Caco-2 (cell line): ENCODE data around the gene LSP1. TPM values are rescaled to one million over a fixed set of nuclear protein-coding genes. Genes with fewer than 3 reads are reported as not detected.
A peak's percentile ranks its signal among the peaks of the same experiment; 100 is the strongest.

Source experiments
- BruUV-seq: library from RNA; stranded (reverse); fragments of 400-500 nt; replicated peaks from 2 replicates; lab custom pipeline; 2021; lab: Mats Ljungman, UMichigan
- CTCF ChIA-PET: fragments of 300-600 bp; sonication (Branson Sonifier 250); formaldehyde crosslinking; loops from one replicate; lab custom pipeline; 2022; ENCODE audit warnings: antibody characterized with exemption; lab: Charles Lee
- POLR2A ChIA-PET: fragments of 300-600 bp; sonication (Branson Sonifier 250); formaldehyde crosslinking; loops from one replicate; lab custom pipeline; 2022; ENCODE audit warnings: antibody characterized with exemption; lab: Charles Lee
- DNase-seq, 2 experiments: peaks; one replicate each; pipeline versions ENCODE4 v3.0.0 to v3.0.0-alpha.2; 2020 to 2022
- H3K27me3 ChIP-seq: replicated peaks from 2 replicates; pipeline ENCODE4 v1.6.0; 2011; ENCODE audit warnings: low read length; ENCODE audit not compliant: control insufficient read depth, insufficient read depth
- H3K36me3 ChIP-seq: 2 replicates; pipeline ENCODE4 v1.5.1; 2011; ENCODE audit warnings: low read length; ENCODE audit not compliant: control insufficient read depth, insufficient read depth
- H3K4me1 ChIP-seq: fragments of 250-450 bp; sonication (Bioruptor Pico); 2 replicates; pipeline ENCODE4 v1.5.1; 2020; ENCODE audit warnings: mild to moderate bottlenecking
- H3K4me3 ChIP-seq: 2 replicates; pipeline ENCODE4 v1.5.1; 2011; ENCODE audit warnings: low read depth, mild to moderate bottlenecking, control low read depth, low read length
- H3K9me3 ChIP-seq: fragments of 250-450 bp; sonication (Bioruptor Pico); 2 replicates; pipeline ENCODE4 v1.5.1; 2020; ENCODE audit warnings: mild to moderate bottlenecking, moderate library complexity
- H3K27ac Mint-ChIP-seq: one replicate; pipeline ENCODE4 v1.8.0; 2022; ENCODE audit warnings: mixed read lengths; ENCODE audit not compliant: unreplicated experiment
- H3K27me3 Mint-ChIP-seq: one replicate; pipeline ENCODE4 v1.8.0; 2022; ENCODE audit warnings: mixed read lengths; ENCODE audit not compliant: insufficient read depth, unreplicated experiment
- H3K36me3 Mint-ChIP-seq: one replicate; pipeline ENCODE4 v1.8.0; 2022; ENCODE audit warnings: mild to moderate bottlenecking, mixed read lengths; ENCODE audit not compliant: insufficient read depth, unreplicated experiment
- H3K4me1 Mint-ChIP-seq: one replicate; pipeline ENCODE4 v1.8.0; 2022; ENCODE audit warnings: low read depth, mixed read lengths; ENCODE audit not compliant: unreplicated experiment
- H3K4me3 Mint-ChIP-seq: one replicate; pipeline ENCODE4 v1.8.0; 2022; ENCODE audit warnings: mild to moderate bottlenecking, moderate library complexity, mixed read lengths; ENCODE audit not compliant: unreplicated experiment
- H3K9me3 Mint-ChIP-seq: one replicate; pipeline ENCODE4 v1.8.0; 2022; ENCODE audit warnings: mixed read lengths; ENCODE audit not compliant: unreplicated experiment
- intact Hi-C: fragments of 100-400 bp; cut with micrococcal nuclease; formaldehyde crosslinking; loops from one replicate; pipeline ENCODE4 v1.10.0; 2022; ENCODE audit not compliant: unreplicated experiment
- total RNA-seq: library from RNA; stranded (reverse); gene quantifications from 2 replicates; pipeline ENCODE4 v1.2.3, GENCODE V29; 2022
- TF ChIP-seq, protein P1 (sequence below), 2 experiments: fragments of 200-600 bp in 1 of 2; IDR thresholded peaks; 1 replicate in 1 of 2; 2 replicates in 1 of 2; pipeline versions ENCODE4 v1.5.1 to v1.8.0; 2011 to 2022; ENCODE audit warnings: antibody characterized with exemption in 1 of 2, control low read depth in 1 of 2, inconsistent platforms in 1 of 2, low read depth in 1 of 2, low read length in 1 of 2, mild to moderate bottlenecking in 1 of 2, moderate library complexity in 1 of 2; ENCODE audit not compliant: insufficient read depth in 1 of 2, severe bottlenecking in 1 of 2, unreplicated experiment in 1 of 2

Gene LSP1
- total RNA-seq, 1 experiment from 2014 or later, result not detected

GRCh38 chr11:1870721-1871466 lies 18.0 kb downstream of the LSP1 start:
- Histone ChIP-seq H3K4me1 (no peaks in the 10 kb centered on the region), H3K36me3 (no peaks in the 10 kb centered on the region), H3K9me3 (no peaks in the 10 kb centered on the region), H3K27me3 (no peaks in the 10 kb centered on the region; the same call in 1 of the 2 replicates), H3K4me3 (no peak overlapping the region)
- no peak for DNase-seq
- POLR2A ChIA-PET, result no interaction called here
- Mint-ChIP-seq H3K9me3 (no peaks in the 10 kb centered on the region), H3K36me3 (no peaks in the 10 kb centered on the region), H3K27me3 (peaks cover 2% of the 10 kb centered on the region), H3K4me1 (no peaks in the 10 kb centered on the region), H3K4me3 (peak overlapping the region; percentile 1), H3K27ac (no peak overlapping the region)
- TF ChIP-seq, protein P1, sequence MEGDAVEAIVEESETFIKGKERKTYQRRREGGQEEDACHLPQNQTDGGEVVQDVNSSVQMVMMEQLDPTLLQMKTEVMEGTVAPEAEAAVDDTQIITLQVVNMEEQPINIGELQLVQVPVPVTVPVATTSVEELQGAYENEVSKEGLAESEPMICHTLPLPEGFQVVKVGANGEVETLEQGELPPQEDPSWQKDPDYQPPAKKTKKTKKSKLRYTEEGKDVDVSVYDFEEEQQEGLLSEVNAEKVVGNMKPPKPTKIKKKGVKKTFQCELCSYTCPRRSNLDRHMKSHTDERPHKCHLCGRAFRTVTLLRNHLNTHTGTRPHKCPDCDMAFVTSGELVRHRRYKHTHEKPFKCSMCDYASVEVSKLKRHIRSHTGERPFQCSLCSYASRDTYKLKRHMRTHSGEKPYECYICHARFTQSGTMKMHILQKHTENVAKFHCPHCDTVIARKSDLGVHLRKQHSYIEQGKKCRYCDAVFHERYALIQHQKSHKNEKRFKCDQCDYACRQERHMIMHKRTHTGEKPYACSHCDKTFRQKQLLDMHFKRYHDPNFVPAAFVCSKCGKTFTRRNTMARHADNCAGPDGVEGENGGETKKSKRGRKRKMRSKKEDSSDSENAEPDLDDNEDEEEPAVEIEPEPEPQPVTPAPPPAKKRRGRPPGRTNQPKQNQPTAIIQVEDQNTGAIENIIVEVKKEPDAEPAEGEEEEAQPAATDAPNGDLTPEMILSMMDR (IDR thresholded peaks at IDR 0.05; ENCODE audit: insufficient read depth in 1 of 2, low read depth in 1 of 2, low read length in 1 of 2, severe bottlenecking in 1 of 2, unreplicated experiment in 1 of 2), result no peak
- CTCF ChIA-PET, result interaction anchor here (1.3 kb wide), 1 partner anchor 46 kb away, joined by 6 read pairs; no protein-coding TSS in a partner anchor
- intact Hi-C loops, result loop anchor here (1.0 kb wide), 1 partner anchor 34 kb away; no protein-coding TSS in a partner anchor
- BruUV-seq, result no TSS peak

DNA sequence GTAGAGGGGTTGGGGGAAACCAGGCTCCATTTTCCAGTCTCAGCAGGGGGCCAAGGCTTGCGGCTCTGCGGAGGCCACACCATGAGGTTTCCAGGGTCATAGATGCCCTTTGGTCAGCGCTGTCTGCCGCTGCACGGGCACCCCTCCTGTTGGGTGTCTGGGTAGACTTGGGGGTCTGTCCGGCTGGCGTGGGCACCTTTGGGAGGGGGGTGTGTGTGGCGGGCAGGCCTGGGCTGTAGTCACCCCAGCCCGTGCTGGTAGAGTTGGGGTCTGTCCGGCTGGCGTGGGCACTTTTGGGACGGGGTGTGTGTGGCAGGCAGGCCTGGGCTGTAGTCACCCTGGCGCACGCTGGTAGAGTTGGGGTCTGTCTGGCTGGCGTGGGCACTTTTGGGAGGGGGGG lies 18.6 kb downstream of the LSP1 start:
- peaks cover 2% of the 10 kb centered on the region for H3K27me3 Mint-ChIP-seq
- CTCF ChIA-PET, result interaction anchor here (1.3 kb wide), 1 partner anchor 47 kb away, joined by 6 read pairs; no protein-coding TSS in a partner anchor

DNA sequence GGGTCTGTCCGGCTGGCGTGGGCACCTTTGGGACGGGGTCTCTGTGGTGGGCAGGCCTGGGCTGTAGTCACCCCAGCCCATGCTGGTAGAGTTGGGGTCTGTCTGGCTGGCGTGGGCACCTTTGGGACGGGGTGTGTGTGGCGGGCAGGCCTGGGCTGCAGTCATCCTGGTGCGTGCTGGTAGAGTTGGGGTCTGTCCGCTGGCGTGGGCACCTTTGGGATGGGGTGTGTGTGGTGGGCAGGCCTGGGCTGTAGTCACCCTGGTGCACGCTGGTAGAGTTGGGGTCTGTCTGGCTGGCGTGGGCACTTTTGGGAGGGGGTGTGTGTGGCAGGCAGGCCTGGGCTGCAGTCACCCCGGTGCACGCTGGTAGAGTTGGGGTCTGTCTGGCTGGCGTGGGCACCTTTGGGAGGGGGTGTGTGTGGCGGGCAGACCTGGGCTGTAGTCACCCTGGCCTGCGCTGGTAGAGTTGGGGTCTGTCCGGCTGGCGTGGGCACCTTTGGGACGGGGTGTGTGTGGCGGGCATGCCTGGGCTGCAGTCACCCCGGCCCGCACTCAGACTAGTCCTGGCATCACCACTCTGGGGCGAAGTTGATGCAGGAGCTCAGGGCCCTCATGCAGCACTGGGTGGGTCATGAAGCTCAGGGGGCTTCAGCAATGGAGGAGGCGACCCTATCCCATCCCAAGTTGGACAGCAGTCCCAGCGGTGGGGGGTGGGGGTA lies 19.5 kb downstream of the LSP1 start:
- no peak overlapping the region for H3K4me3 ChIP-seq
- no peak for DNase-seq
- H3K9me3 ChIP-seq, result no peaks in the 10 kb centered on the region
- no peaks in the 10 kb centered on the region for H3K4me1 Mint-ChIP-seq
- H3K36me3 Mint-ChIP-seq, result no peaks in the 10 kb centered on the region
- no peak overlapping the region for H3K27ac Mint-ChIP-seq
- no peaks in the 10 kb centered on the region; the same call in 1 of the 2 replicates for H3K27me3 ChIP-seq
- ChIA-PET POLR2A (interaction anchor here (0.6 kb wide), 1 partner anchor 506 kb away, joined by 3 read pairs; no protein-coding TSS in a partner anchor), CTCF (interaction anchor here (0.8 to 1.3 kb wide), 2 partner anchors 121 to 220 kb away, joined by 4 to 7 read pairs; no protein-coding TSS in a partner anchor)
- H3K4me1 ChIP-seq, result peaks cover 7% of the 10 kb centered on the region
- no peaks in the 10 kb centered on the region for H3K36me3 ChIP-seq
- BruUV-seq, result no TSS peak
- TF ChIP-seq, protein P1 (IDR thresholded peaks at IDR 0.05; ENCODE audit: insufficient read depth in 1 of 2, low read depth in 1 of 2, low read length in 1 of 2, severe bottlenecking in 1 of 2, unreplicated experiment in 1 of 2), result no peak
- no peak overlapping the region for H3K4me3 Mint-ChIP-seq
- intact Hi-C loops, result no loop called here
- no peaks in the 10 kb centered on the region for H3K9me3 Mint-ChIP-seq
- peaks cover 2% of the 10 kb centered on the region for H3K27me3 Mint-ChIP-seq

More for the DNA sequence above, 18.6 kb downstream of the LSP1 start:
- no TSS peak for BruUV-seq
- Mint-ChIP-seq H3K9me3 (no peaks in the 10 kb centered on the region), H3K4me1 (no peaks in the 10 kb centered on the region), H3K36me3 (no peaks in the 10 kb centered on the region), H3K27ac (no peak overlapping the region), H3K4me3 (no peak overlapping the region)
- Histone ChIP-seq H3K4me1 (peaks cover 4% of the 10 kb centered on the region), H3K9me3 (no peaks in the 10 kb centered on the region), H3K27me3 (no peaks in the 10 kb centered on the region; the same call in 1 of the 2 replicates), H3K36me3 (no peaks in the 10 kb centered on the region), H3K4me3 (no peak overlapping the region)
- POLR2A ChIA-PET, result no interaction called here
- DNase-seq, result no peak
- intact Hi-C loops, result no loop called here
- TF ChIP-seq, protein P1 (IDR thresholded peaks at IDR 0.05; ENCODE audit: insufficient read depth in 1 of 2, low read depth in 1 of 2, low read length in 1 of 2, severe bottlenecking in 1 of 2, unreplicated experiment in 1 of 2), result no peak
